Natural killer cell (primary cell): ENCODE results near the gene AOPEP. TPM values are rescaled to one million over a fixed set of nuclear protein-coding genes. Genes with fewer than 3 reads are reported as not detected.

ENCODE experiments used
- ATAC-seq, 3 donors: fragments of 150-1000 bp in 2 of 3; fragments of 200-7000 bp in 1 of 3; cut with Tn5 transposase; 1 replicate in 1 of 3; 2 replicates in 2 of 3; pipeline ENCODE4 v1.10.0; 2021; ENCODE audit warnings: mild to moderate bottlenecking in 2 of 3, moderate library complexity in 2 of 3
- DNase-seq, 2 donors: peaks; one replicate each; pipeline versions ENCODE4 v3.0.0 to v3.0.0-alpha.2; 2013 to 2021; ENCODE audit warnings: mixed read lengths in 1 of 2
- H3K27ac ChIP-seq: one replicate; pipeline ENCODE4 v1.5.1; 2013; ENCODE audit warnings: mild to moderate bottlenecking, low read length
- H3K27me3 ChIP-seq: one replicate; pipeline ENCODE4 v1.6.1; 2013; ENCODE audit warnings: low read length; ENCODE audit not compliant: control insufficient read depth, insufficient read depth
- H3K36me3 ChIP-seq: one replicate; pipeline ENCODE4 v1.6.1; 2013; ENCODE audit warnings: low read length; ENCODE audit not compliant: control insufficient read depth, insufficient read depth
- H3K4me1 ChIP-seq: one replicate; pipeline ENCODE4 v1.6.1; 2013; ENCODE audit warnings: low read length; ENCODE audit not compliant: control insufficient read depth, insufficient read depth
- H3K4me3 ChIP-seq: one replicate; pipeline ENCODE4 v1.5.1; 2013; ENCODE audit warnings: low read length
- H3K9me3 ChIP-seq: one replicate; pipeline ENCODE4 v1.6.1; 2013; ENCODE audit warnings: low read length; ENCODE audit not compliant: control insufficient read depth, insufficient read depth
- H3K27ac Mint-ChIP-seq, 2 donors: one replicate each; pipeline ENCODE4 v1.8.0; 2022; ENCODE audit warnings: mild to moderate bottlenecking in 2 of 2, mixed read lengths in 2 of 2, moderate library complexity in 1 of 2
- H3K27me3 Mint-ChIP-seq, 2 donors: one replicate each; pipeline ENCODE4 v1.8.0; 2022; ENCODE audit warnings: low read depth in 2 of 2, mixed read lengths in 2 of 2
- H3K36me3 Mint-ChIP-seq: one replicate; pipeline ENCODE4 v1.8.0; 2022; ENCODE audit warnings: mixed read lengths
- H3K4me1 Mint-ChIP-seq, 2 donors: one replicate each; pipeline ENCODE4 v1.8.0; 2022; ENCODE audit warnings: mixed read lengths in 2 of 2
- H3K4me3 Mint-ChIP-seq: one replicate; pipeline ENCODE4 v1.8.0; 2022; ENCODE audit warnings: mild to moderate bottlenecking, moderate library complexity, mixed read lengths
- H3K9me3 Mint-ChIP-seq, 2 donors: one replicate each; pipeline ENCODE4 v1.8.0; 2022; ENCODE audit warnings: mixed read lengths in 2 of 2
- WGBS: methylation state at CpG from one replicate; pipeline ENCODE4 v1.1.7; 2013; ENCODE audit warnings: missing lambda C conversion rate; ENCODE audit not compliant: insufficient coverage; 5-methylcytosine and 5-hydroxymethylcytosine counted together
- intact Hi-C: fragments of 100-400 bp; cut with micrococcal nuclease; formaldehyde crosslinking; loops from one replicate; pipeline ENCODE4 v1.14.2; 2022
- total RNA-seq, 4 donors: library from RNA; stranded (reverse); fragments of 120-200 nt in 1 of 4; gene quantifications; one replicate each; pipeline versions ENCODE4 v1.2.3 to v1.2.4, GENCODE V29; 2013 to 2022
- TF ChIP-seq, protein P1 (sequence below): fragments of 200-600 bp; IDR thresholded peaks from one replicate; pipeline ENCODE4 v1.8.0; 2022; ENCODE audit warnings: antibody characterized with exemption

The AOPEP gene
- total RNA-seq, 3 donors from 2014 or later (not counting 1 experiment from before 2014, with no cell fraction given), result 20.1 to 22.6 (median 20.6) TPM

DNA sequence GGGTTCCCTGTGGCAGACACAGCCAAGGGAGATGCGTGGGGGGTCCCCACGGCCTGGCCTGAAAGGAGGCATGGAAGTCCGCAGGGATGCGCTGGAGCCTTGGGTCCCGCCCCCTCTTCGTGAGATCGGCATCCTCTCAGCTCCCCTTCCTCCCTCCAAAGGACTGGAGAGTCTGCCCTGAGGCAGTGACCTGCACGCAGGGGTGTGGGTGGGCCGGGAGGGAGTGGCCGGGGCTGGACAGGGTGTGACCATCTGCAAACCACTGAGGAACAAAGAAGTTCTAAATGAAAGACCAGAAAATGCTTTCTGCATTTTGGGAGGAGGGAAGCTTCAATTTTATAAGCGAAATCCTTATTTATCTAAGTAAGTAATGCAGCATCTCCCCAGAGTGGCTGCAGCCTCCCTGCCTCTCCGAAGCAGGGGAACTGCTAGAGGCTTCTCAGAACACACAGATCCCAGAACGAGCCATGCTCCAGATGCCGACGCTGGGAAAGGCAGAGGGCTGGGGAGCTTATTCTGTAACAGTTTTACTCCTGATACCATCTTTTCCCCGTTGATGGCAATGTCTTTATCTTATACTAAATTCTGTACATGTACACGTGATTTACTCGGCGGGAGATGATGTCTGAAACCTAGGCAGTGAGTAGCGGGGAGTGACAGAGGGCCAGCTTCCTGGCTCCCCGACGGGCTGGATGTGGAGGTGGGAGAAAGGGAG, 369.3 kb downstream of the AOPEP start:
- WGBS, result 95% methylated on average over 21 of the region's 22 CpGs
- intact Hi-C loops, result no loop called here
- Histone ChIP-seq H3K27ac (no peak overlapping the region), H3K4me3 (no peak overlapping the region), H3K36me3 (no peaks in the 10 kb centered on the region), H3K4me1 (peaks cover 22% of the 10 kb centered on the region), H3K27me3 (no peaks in the 10 kb centered on the region), H3K9me3 (no peaks in the 10 kb centered on the region)
- TF ChIP-seq, protein P1, sequence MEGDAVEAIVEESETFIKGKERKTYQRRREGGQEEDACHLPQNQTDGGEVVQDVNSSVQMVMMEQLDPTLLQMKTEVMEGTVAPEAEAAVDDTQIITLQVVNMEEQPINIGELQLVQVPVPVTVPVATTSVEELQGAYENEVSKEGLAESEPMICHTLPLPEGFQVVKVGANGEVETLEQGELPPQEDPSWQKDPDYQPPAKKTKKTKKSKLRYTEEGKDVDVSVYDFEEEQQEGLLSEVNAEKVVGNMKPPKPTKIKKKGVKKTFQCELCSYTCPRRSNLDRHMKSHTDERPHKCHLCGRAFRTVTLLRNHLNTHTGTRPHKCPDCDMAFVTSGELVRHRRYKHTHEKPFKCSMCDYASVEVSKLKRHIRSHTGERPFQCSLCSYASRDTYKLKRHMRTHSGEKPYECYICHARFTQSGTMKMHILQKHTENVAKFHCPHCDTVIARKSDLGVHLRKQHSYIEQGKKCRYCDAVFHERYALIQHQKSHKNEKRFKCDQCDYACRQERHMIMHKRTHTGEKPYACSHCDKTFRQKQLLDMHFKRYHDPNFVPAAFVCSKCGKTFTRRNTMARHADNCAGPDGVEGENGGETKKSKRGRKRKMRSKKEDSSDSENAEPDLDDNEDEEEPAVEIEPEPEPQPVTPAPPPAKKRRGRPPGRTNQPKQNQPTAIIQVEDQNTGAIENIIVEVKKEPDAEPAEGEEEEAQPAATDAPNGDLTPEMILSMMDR, result no peak
- no peaks in the 10 kb centered on the region for H3K36me3 Mint-ChIP-seq
- peaks cover 23 to 31% of the 10 kb centered on the region in 2 donors for H3K4me1 Mint-ChIP-seq
- no peak for ATAC-seq
- H3K27ac Mint-ChIP-seq, result no peak overlapping the region
- H3K9me3 Mint-ChIP-seq, result no peaks in the 10 kb centered on the region
- H3K4me3 Mint-ChIP-seq, result no peak overlapping the region
- no peaks in the 10 kb centered on the region for H3K27me3 Mint-ChIP-seq
- DNase-seq, result no peak

DNA sequence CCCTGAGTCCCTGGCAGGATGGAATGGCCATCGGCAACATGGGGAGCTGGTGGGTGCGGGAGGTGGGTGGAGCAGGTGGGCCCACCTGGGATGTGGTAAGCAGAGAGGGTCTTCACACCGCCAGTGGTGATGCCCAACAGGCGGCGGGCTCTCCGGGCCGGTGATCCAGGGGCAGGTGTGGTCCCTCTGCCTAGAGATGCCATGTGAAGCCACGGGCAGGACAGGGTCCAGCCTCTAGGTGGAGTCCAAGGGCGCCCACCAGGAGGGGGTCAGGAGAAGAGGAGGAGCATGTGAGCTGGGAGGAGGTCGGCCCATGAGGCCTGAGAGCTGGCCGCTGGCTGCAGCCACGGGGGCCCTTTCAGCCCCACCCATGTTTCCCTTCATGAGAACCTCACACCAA, 369.9 kb downstream of the AOPEP start:
- Mint-ChIP-seq H3K4me1 (peaks cover 23 to 28% of the 10 kb centered on the region in 2 donors), H3K4me3 (no peak overlapping the region), H3K9me3 (no peaks in the 10 kb centered on the region), H3K27ac (no peak overlapping the region), H3K36me3 (no peaks in the 10 kb centered on the region), H3K27me3 (no peaks in the 10 kb centered on the region)
- H3K27me3 ChIP-seq, result no peaks in the 10 kb centered on the region
- TF ChIP-seq, protein P1, result no peak
- peaks cover 17% of the 10 kb centered on the region for H3K4me1 ChIP-seq
- no peaks in the 10 kb centered on the region for H3K9me3 ChIP-seq
- no peak overlapping the region for H3K4me3 ChIP-seq
- no peaks in the 10 kb centered on the region for H3K36me3 ChIP-seq
- no peak overlapping the region for H3K27ac ChIP-seq
- ATAC-seq (no peak), DNase-seq (no peak)
- intact Hi-C loops, result no loop called here
- 95% methylated on average over 12 of the region's 12 CpGs for WGBS

GRCh38 chr9:95096807-95097206, 370.3 kb downstream of the AOPEP start:
- H3K9me3 Mint-ChIP-seq, result no peaks in the 10 kb centered on the region
- ATAC-seq (no peak), DNase-seq (no peak)
- H3K4me1 Mint-ChIP-seq, result peaks cover 18 to 24% of the 10 kb centered on the region in 2 donors
- intact Hi-C loops, result no loop called here
- no peak overlapping the region for H3K4me3 Mint-ChIP-seq
- TF ChIP-seq, protein P1, result no peak
- H3K27ac ChIP-seq, result no peak overlapping the region
- no peak overlapping the region for H3K27ac Mint-ChIP-seq
- H3K36me3 ChIP-seq, result no peaks in the 10 kb centered on the region
- peaks cover 13% of the 10 kb centered on the region for H3K4me1 ChIP-seq
- WGBS, result 88% methylated on average over 6 of the region's 6 CpGs
- H3K36me3 Mint-ChIP-seq, result no peaks in the 10 kb centered on the region
- no peaks in the 10 kb centered on the region for H3K27me3 Mint-ChIP-seq
- H3K4me3 ChIP-seq, result no peak overlapping the region
- H3K27me3 ChIP-seq, result no peaks in the 10 kb centered on the region
- no peaks in the 10 kb centered on the region for H3K9me3 ChIP-seq

DNA sequence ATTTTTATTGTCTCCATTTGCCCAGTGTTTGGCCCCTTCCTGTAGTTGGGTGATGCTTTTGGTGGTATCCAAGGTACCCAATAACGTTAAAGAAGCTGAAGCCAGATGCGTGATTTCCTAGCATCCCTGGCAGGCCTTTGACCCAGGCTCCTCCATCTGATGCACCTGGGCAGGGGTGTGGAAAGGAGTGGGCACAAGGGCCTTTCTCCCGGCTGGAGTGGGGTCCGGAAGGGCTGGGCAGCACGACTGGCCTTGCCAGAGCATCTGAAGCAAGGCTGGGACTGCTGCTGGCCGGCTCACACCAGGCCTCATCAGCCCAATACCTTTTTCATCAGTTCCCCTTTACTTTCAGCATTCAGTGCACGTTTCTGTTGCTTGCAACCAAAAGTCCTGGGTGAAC, 370.8 kb downstream of the AOPEP start:
- no peak overlapping the region for H3K27ac ChIP-seq
- DNase-seq (no peak), ATAC-seq (no peak)
- Mint-ChIP-seq H3K4me1 (peaks cover 18 to 19% of the 10 kb centered on the region in 2 donors), H3K27ac (no peak overlapping the region), H3K4me3 (no peak overlapping the region), H3K27me3 (no peaks in the 10 kb centered on the region), H3K36me3 (no peaks in the 10 kb centered on the region), H3K9me3 (no peaks in the 10 kb centered on the region)
- H3K4me1 ChIP-seq, result peaks cover 8% of the 10 kb centered on the region
- no peaks in the 10 kb centered on the region for H3K36me3 ChIP-seq
- no peak overlapping the region for H3K4me3 ChIP-seq
- no peaks in the 10 kb centered on the region for H3K9me3 ChIP-seq
- intact Hi-C loops, result no loop called here
- TF ChIP-seq, protein P1, result no peak
- WGBS, result 92% methylated on average over 7 of the region's 7 CpGs
- H3K27me3 ChIP-seq, result no peaks in the 10 kb centered on the region
